IMR-90 (cell line): ENCODE results near the gene ARRDC2. TPM values are rescaled to one million over a fixed set of nuclear protein-coding genes. Genes with fewer than 3 reads are reported as not detected.

ENCODE experiments used
- ATAC-seq: fragments of 200-7000 bp; cut with Tn5 transposase; 2 replicates; pipeline ENCODE4 v1.9.1; 2020; ENCODE audit warnings: low read depth, mild to moderate bottlenecking, moderate library complexity
- BruUV-seq: library from RNA; stranded (reverse); fragments of 400-500 nt; replicated peaks from 2 replicates; lab custom pipeline; 2021; lab: Mats Ljungman, UMichigan
- CTCF ChIA-PET: fragments of 300-600 bp; formaldehyde crosslinking; extraction: SDS; loops from one replicate; lab custom pipeline; 2021; ENCODE audit warnings: antibody characterized with exemption; lab: Yijun Ruan, JAX
- POLR2A ChIA-PET: fragments of 300-600 bp; sonication (Branson Sonifier 250); formaldehyde crosslinking; loops from one replicate; lab custom pipeline; 2022; ENCODE audit warnings: antibody characterized with exemption; ENCODE audit not compliant: unreplicated experiment; lab: Charles Lee
- DNase-seq: peaks from one replicate; pipeline ENCODE4 v3.0.0; 2013
- H2AFZ ChIP-seq: replicated peaks from 2 replicates; pipeline ENCODE3; 2013; ENCODE audit warnings: low read length, mild to moderate bottlenecking; ENCODE audit not compliant: poor library complexity
- H2AK5ac ChIP-seq: 2 replicates; pipeline ENCODE4 v1.6.1; 2013; ENCODE audit warnings: low read depth, low read length, inconsistent platforms
- H2AK9ac ChIP-seq: replicated peaks from 2 replicates; pipeline ENCODE3; 2013; ENCODE audit warnings: mild to moderate bottlenecking, low read depth, low read length, moderate library complexity; ENCODE audit not compliant: poor library complexity
- H2BK120ac ChIP-seq: 2 replicates; pipeline ENCODE4 v1.6.1; 2013; ENCODE audit warnings: low read depth, low read length, inconsistent platforms
- H2BK15ac ChIP-seq: 3 replicates; pipeline ENCODE4 v1.6.1; 2013; ENCODE audit warnings: low read depth, low read length, inconsistent platforms
- H2BK20ac ChIP-seq: 2 replicates; pipeline ENCODE4 v1.6.1; 2013; ENCODE audit warnings: low read depth, mild to moderate bottlenecking, inconsistent platforms, low read length, moderate library complexity
- H2BK5ac ChIP-seq: 2 replicates; pipeline ENCODE4 v1.6.1; 2013; ENCODE audit warnings: mild to moderate bottlenecking, low read depth, low read length, inconsistent platforms; ENCODE audit not compliant: poor library complexity, severe bottlenecking
- H3K14ac ChIP-seq: replicated peaks from 2 replicates; pipeline ENCODE4 v1.6.1; 2013; ENCODE audit warnings: low read depth, low read length, inconsistent platforms
- H3K18ac ChIP-seq: 2 replicates; pipeline ENCODE4 v1.6.1; 2013; ENCODE audit warnings: low read depth, low read length, control low read depth
- H3K23ac ChIP-seq: 2 replicates; pipeline ENCODE4 v1.6.1; 2013; ENCODE audit warnings: low read depth, low read length, inconsistent platforms
- H3K27ac ChIP-seq: 2 replicates; pipeline ENCODE4 v1.5.1; 2013; ENCODE audit warnings: mild to moderate bottlenecking, control low read depth, low read length; ENCODE audit not compliant: insufficient read depth
- H3K27me3 ChIP-seq: 2 replicates; pipeline ENCODE4 v1.6.1; 2013; ENCODE audit warnings: low read length; ENCODE audit not compliant: control insufficient read depth, insufficient read depth
- H3K36me3 ChIP-seq: 2 replicates; pipeline ENCODE4 v1.6.1; 2013; ENCODE audit warnings: low read length, mixed read lengths; ENCODE audit not compliant: control insufficient read depth, insufficient read depth
- H3K4ac ChIP-seq: 2 replicates; pipeline ENCODE4 v1.6.1; 2013; ENCODE audit warnings: low read depth, low read length, inconsistent platforms
- H3K4me1 ChIP-seq: 2 replicates; pipeline ENCODE4 v1.6.1; 2013; ENCODE audit warnings: low read length, mixed read lengths; ENCODE audit not compliant: control insufficient read depth, insufficient read depth
- H3K4me2 ChIP-seq: 2 replicates; pipeline ENCODE4 v1.6.1; 2013; ENCODE audit warnings: low read depth, mild to moderate bottlenecking, control low read depth, low read length, moderate library complexity
- H3K4me3 ChIP-seq: 2 replicates; pipeline ENCODE4 v1.5.1; 2013; ENCODE audit warnings: low read depth, mild to moderate bottlenecking, control low read depth, low read length, moderate library complexity; ENCODE audit not compliant: insufficient read depth
- H3K56ac ChIP-seq: 2 replicates; pipeline ENCODE4 v1.6.1; 2013; ENCODE audit warnings: low read length, inconsistent platforms; ENCODE audit not compliant: insufficient read depth; ENCODE audit errors: extremely low read depth
- H3K79me1 ChIP-seq, 2 experiments: 2 replicates each; pipeline ENCODE4 v1.6.1; 2013; ENCODE audit warnings: low read length in 2 of 2, inconsistent platforms in 1 of 2, low read depth in 1 of 2
- H3K9ac ChIP-seq: 2 replicates; pipeline ENCODE4 v1.6.1; 2013; ENCODE audit warnings: low read depth, low read length, control low read depth
- H3K9me1 ChIP-seq: 2 replicates; pipeline ENCODE4 v1.6.1; 2013; ENCODE audit warnings: low read length, inconsistent platforms; ENCODE audit not compliant: insufficient read depth
- H3K9me3 ChIP-seq: 2 replicates; pipeline ENCODE4 v1.6.1; 2013; ENCODE audit warnings: low read length; ENCODE audit not compliant: control insufficient read depth, insufficient read depth
- H4K20me1 ChIP-seq: 2 replicates; pipeline ENCODE4 v1.6.1; 2013; ENCODE audit warnings: low read length, inconsistent platforms; ENCODE audit not compliant: insufficient read depth
- H4K5ac ChIP-seq: 2 replicates; pipeline ENCODE4 v1.6.1; 2013; ENCODE audit warnings: mild to moderate bottlenecking, low read depth, low read length, control low read depth
- H4K8ac ChIP-seq, 2 experiments: 2 replicates each; pipeline ENCODE4 v1.6.1; 2013; ENCODE audit warnings: low read depth in 2 of 2, low read length in 2 of 2, control low read depth in 1 of 2, inconsistent platforms in 1 of 2
- H4K91ac ChIP-seq: 2 replicates; pipeline ENCODE4 v1.6.1; 2013; ENCODE audit warnings: low read depth, low read length, inconsistent platforms; ENCODE audit not compliant: insufficient read depth
- BHLHE40 ChIP-seq: fragments of 150-350 bp; IDR thresholded peaks from 2 replicates; pipeline ENCODE4 v1.6.1; 2016; ENCODE audit warnings: mild to moderate bottlenecking, low read depth, low read length
- CEBPB ChIP-seq: IDR thresholded peaks from 2 replicates; pipeline ENCODE4 v1.6.1; 2012; ENCODE audit warnings: low read depth, low read length, improper control_type of control experiment
- CHD1 ChIP-seq: IDR thresholded peaks from 2 replicates; pipeline ENCODE4 v1.6.1; 2012; ENCODE audit warnings: low read depth, low read length, improper control_type of control experiment
- FOS ChIP-seq: fragments of 150-350 bp; IDR thresholded peaks from 2 replicates; pipeline ENCODE4 v1.6.1; 2016; ENCODE audit warnings: low read depth, low read length
- MAFK ChIP-seq: IDR thresholded peaks from 2 replicates; pipeline ENCODE4 v1.6.1; 2012; ENCODE audit warnings: low read depth, low read length, improper control_type of control experiment
- MAZ ChIP-seq: IDR thresholded peaks from 2 replicates; pipeline ENCODE4 v1.6.1; 2012; ENCODE audit warnings: low read depth, mild to moderate bottlenecking, low read length, improper control_type of control experiment, moderate library complexity, borderline replicate concordance
- RAD21 ChIP-seq: IDR thresholded peaks from 2 replicates; pipeline ENCODE4 v1.6.1; 2012; ENCODE audit warnings: low read length, improper control_type of control experiment
- RCOR1 ChIP-seq: IDR thresholded peaks from 2 replicates; pipeline ENCODE4 v1.6.1; 2012; ENCODE audit warnings: mild to moderate bottlenecking, low read length, improper control_type of control experiment; ENCODE audit not compliant: insufficient replicate concordance
- RFX5 ChIP-seq: IDR thresholded peaks from 2 replicates; pipeline ENCODE4 v1.8.0; 2012; ENCODE audit warnings: low read depth, mild to moderate bottlenecking, low read length, moderate library complexity
- SMC3 ChIP-seq: fragments of 150-350 bp; IDR thresholded peaks from 2 replicates; pipeline ENCODE4 v1.6.1; 2016; ENCODE audit warnings: low read depth, mild to moderate bottlenecking, antibody characterized with exemption, low read length, moderate library complexity
- WGBS, 2 experiments: methylation state at CpG; one replicate each; pipeline versions ENCODE4 v1.1.5 to v1.1.7; 2013; ENCODE audit warnings: missing lambda C conversion rate in 2 of 2; ENCODE audit not compliant: insufficient read length in 1 of 2; ENCODE audit errors: extremely low coverage in 2 of 2; 5-methylcytosine and 5-hydroxymethylcytosine counted together
- dilution Hi-C: fragments of 300-500 bp; cut with HindIII; formaldehyde crosslinking; loops from one replicate; pipeline ENCODE4 v1.14.3; 2018; ENCODE audit warnings: low sequenced_read_pairs; ENCODE audit not compliant: unreplicated experiment
- in situ Hi-C: fragments of 300-500 bp; cut with MboI; formaldehyde crosslinking; loops from 3 replicates; pipeline ENCODE4 v1.14.3; 2019; ENCODE audit warnings: low sequenced_read_pairs, inconsistent platforms, mixed read lengths
- intact Hi-C: fragments of 100-400 bp; cut with micrococcal nuclease; formaldehyde crosslinking; loops from 2 replicates; pipeline ENCODE4 v1.10.0; 2022
- polyA plus RNA-seq, 3 experiments: library from polyadenylated mRNA; depleted of rRNA; stranded (reverse); fragments of >200 nt; gene quantifications; 2 replicates each; pipeline ENCODE4 v1.2.3, GENCODE V29; 2012; ENCODE audit warnings: low replicate concordance in 1 of 3
- total RNA-seq: library from RNA; depleted of rRNA; stranded (reverse); fragments of >200 nt; gene quantifications from 2 replicates; pipeline ENCODE4 v1.2.3, GENCODE V29; 2012
- TF ChIP-seq, protein P1 (sequence below): fragments of 150-350 bp; IDR thresholded peaks from 2 replicates; pipeline ENCODE4 v1.6.1; 2016; ENCODE audit warnings: low read depth, mild to moderate bottlenecking, low read length, moderate library complexity, borderline replicate concordance
- TF ChIP-seq, protein P2 (sequence below): conservative IDR thresholded peaks from 2 replicates; pipeline ENCODE4 v1.5.1; 2012; ENCODE audit warnings: mild to moderate bottlenecking, low read depth, low read length, improper control_type of control experiment
- TF ChIP-seq, protein P3 (sequence below): fragments of 150-350 bp; IDR thresholded peaks from 2 replicates; pipeline ENCODE4 v1.6.1; 2017; ENCODE audit warnings: mild to moderate bottlenecking, antibody characterized with exemption, low read length, low read depth

Gene ARRDC2
- total and polyA plus RNA-seq, 2 of the 4 experiments (the other 2 are of a cell fraction) = 1.4 to 4.9 TPM

DNA sequence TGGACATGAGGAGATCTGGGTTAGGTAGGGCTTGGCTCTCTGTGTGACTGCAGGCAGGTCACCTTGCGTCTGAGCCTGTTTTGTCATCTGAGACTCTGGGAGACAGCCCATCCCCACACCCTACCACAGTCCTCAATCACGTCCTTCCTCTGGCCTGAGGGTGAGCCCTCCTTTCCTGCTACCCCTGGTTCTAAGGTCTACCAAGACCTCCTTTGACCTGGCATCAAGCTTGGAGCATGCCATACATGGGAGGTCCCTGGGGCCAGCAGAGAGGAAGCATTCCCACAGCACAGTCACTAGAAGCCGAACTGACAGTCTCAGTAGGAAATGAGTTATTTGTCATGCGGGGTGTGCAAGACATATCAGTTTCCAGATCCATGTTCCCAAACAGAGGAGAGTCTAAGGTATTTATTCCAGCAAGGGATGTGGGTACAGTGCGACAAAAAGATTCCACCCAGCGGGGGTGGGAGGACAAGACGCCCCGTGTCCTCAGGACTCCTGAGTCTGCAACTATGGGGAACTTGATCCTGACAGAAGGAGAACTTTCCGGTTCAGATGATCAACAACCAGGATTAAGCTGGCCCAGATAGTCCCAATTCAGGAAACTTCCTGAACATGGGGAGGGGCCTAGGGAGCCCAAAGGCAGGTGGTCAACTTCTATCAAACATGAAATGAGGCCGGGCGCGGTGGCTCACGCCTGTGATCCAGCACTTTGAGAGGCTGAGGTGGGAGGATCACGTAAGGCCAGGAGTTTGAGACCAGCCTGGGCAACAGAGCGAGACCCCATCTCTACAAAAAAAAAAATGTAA lies 9.5 kb downstream of the ARRDC2 start:
- Histone ChIP-seq H3K79me1 (peaks cover 0 to 6% of the 10 kb centered on the region in 2 experiments; a peak in 1 of 4 replicates), H3K4ac (no peak overlapping the region), H3K9ac (no peak overlapping the region), H3K4me1 (peaks cover 17% of the 10 kb centered on the region), H3K4me3 (no peak overlapping the region), H2BK15ac (peak overlapping the region; percentile 34; the same call in 1 of the 3 replicates), H3K9me1 (peaks cover 17% of the 10 kb centered on the region), H4K20me1 (no peaks in the 10 kb centered on the region), H2AFZ (no peak overlapping the region), H3K18ac (no peak overlapping the region; the same call in 1 of the 2 replicates), H2BK5ac (no peak overlapping the region), H3K56ac (no peak overlapping the region), H3K23ac (no peak overlapping the region), H2AK9ac (no peak overlapping the region), H4K91ac (no peak overlapping the region), H3K27ac (no peak overlapping the region), H3K36me3 (peaks cover 15% of the 10 kb centered on the region), H3K9me3 (no peaks in the 10 kb centered on the region), H4K5ac (no peak overlapping the region), H2BK120ac (no peak overlapping the region), H3K4me2 (no peak overlapping the region), H2AK5ac (no peak overlapping the region), H4K8ac (no peak overlapping the region; a peak in 1 of 4 replicates), H2BK20ac (no peak overlapping the region), H3K27me3 (no peaks in the 10 kb centered on the region), H3K14ac (no peak overlapping the region)
- ChIA-PET POLR2A (no interaction called here), CTCF (no interaction called here)
- 60% methylated on average over 3 of the region's 15 CpGs; no CpG with 5 or more reads in 1 of the 2 experiments for WGBS, 2 experiments
- ATAC-seq (no peak), DNase-seq (no peak)
- intact Hi-C loops (no loop called here), dilution Hi-C loops (no loop called here), in situ Hi-C loops (loop anchor here (5.0 kb wide), 1 partner anchor 40 kb away; no protein-coding TSS in a partner anchor)
- no TSS peak for BruUV-seq
- TF ChIP-seq, protein P1, sequence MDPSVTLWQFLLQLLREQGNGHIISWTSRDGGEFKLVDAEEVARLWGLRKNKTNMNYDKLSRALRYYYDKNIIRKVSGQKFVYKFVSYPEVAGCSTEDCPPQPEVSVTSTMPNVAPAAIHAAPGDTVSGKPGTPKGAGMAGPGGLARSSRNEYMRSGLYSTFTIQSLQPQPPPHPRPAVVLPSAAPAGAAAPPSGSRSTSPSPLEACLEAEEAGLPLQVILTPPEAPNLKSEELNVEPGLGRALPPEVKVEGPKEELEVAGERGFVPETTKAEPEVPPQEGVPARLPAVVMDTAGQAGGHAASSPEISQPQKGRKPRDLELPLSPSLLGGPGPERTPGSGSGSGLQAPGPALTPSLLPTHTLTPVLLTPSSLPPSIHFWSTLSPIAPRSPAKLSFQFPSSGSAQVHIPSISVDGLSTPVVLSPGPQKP = no peak
- no peak for TF ChIP-seq FOS
- no peak for TF ChIP-seq CHD1
- TF ChIP-seq, protein P2, sequence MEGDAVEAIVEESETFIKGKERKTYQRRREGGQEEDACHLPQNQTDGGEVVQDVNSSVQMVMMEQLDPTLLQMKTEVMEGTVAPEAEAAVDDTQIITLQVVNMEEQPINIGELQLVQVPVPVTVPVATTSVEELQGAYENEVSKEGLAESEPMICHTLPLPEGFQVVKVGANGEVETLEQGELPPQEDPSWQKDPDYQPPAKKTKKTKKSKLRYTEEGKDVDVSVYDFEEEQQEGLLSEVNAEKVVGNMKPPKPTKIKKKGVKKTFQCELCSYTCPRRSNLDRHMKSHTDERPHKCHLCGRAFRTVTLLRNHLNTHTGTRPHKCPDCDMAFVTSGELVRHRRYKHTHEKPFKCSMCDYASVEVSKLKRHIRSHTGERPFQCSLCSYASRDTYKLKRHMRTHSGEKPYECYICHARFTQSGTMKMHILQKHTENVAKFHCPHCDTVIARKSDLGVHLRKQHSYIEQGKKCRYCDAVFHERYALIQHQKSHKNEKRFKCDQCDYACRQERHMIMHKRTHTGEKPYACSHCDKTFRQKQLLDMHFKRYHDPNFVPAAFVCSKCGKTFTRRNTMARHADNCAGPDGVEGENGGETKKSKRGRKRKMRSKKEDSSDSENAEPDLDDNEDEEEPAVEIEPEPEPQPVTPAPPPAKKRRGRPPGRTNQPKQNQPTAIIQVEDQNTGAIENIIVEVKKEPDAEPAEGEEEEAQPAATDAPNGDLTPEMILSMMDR = no peak
- TF ChIP-seq MAZ = no peak
- TF ChIP-seq, protein P3, sequence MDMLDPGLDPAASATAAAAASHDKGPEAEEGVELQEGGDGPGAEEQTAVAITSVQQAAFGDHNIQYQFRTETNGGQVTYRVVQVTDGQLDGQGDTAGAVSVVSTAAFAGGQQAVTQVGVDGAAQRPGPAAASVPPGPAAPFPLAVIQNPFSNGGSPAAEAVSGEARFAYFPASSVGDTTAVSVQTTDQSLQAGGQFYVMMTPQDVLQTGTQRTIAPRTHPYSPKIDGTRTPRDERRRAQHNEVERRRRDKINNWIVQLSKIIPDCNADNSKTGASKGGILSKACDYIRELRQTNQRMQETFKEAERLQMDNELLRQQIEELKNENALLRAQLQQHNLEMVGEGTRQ = no peak
- TF ChIP-seq BHLHE40 = no peak
- TF ChIP-seq MAFK = no peak
- TF ChIP-seq RFX5 = no peak
- TF ChIP-seq RAD21 = no peak
- no peak for TF ChIP-seq RCOR1
- no peak for TF ChIP-seq CEBPB
- TF ChIP-seq SMC3 = no peak
